Fibroblast of the aortic adventitia (primary cell): ENCODE measurements around the gene PRSS2. TPM values are rescaled to one million over a fixed set of nuclear protein-coding genes. Genes with fewer than 3 reads are reported as not detected.

Experiments used
- DNase-seq: peaks from one replicate; pipeline ENCODE4 v3.0.0-alpha.2; 2010; ENCODE audit warnings: low read depth
- H3K4me3 ChIP-seq: 2 replicates; pipeline ENCODE4 v1.5.1; 2011; ENCODE audit warnings: low read depth, mild to moderate bottlenecking, control low read depth, low read length, moderate library complexity
- total RNA-seq: library from RNA; depleted of rRNA; stranded (reverse); fragments of >200 nt; gene quantifications from 2 replicates; pipeline ENCODE4 v1.2.3, GENCODE V29; 2012; ENCODE audit warnings: low replicate concordance
- TF ChIP-seq, protein P1 (sequence below): IDR thresholded peaks from 2 replicates; pipeline ENCODE4 v1.5.1; 2011; ENCODE audit warnings: mild to moderate bottlenecking, low read length, control low read depth, inconsistent platforms; ENCODE audit not compliant: insufficient read depth

The PRSS2 gene
- total RNA-seq, 1 donor = not detected

DNA sequence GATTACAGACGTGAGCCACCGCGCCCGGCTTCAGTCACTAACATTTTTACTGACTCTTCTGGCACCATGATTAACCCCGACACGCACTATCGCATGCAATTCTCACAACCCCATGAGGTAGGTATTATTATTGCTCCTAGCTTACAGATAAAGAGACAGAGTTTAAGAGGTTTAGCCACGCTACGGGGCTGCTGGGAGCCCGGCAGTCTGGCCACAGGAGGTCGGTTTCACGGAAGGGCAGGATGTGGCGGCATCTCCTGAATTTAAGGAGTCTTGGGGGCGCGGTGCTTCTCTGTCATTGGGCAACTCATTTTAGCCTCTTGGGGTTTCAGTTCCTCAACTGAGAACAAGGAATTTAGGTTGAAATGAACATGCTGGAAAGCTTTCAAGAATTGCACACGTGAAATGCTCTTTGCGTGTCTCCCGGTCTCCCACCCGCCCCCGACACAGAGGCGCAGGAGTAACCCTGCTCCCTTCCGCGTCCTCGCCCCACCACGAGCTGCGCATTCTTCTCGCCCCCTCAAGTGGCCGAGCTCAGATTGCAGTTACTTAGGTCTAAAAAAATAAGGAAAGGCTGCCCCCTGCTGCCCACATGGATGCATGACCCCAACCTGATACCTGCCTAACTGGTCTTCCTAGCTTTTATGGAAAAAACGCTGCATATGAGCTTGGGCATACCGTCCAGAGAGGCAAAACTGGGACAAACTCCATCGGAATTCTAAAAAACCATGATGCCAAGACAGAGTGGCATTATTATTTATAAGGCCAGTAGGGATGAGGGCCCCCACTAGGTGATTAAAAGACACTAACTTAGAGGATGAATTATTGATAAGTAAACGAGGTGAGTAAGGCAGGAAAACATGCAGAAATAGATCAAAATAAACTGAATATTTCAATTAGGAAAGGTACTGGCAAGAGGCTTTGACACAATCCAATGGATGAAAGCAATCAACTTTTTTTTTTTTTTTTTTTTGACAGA is 12.4 kb downstream of the PRSS2 start:
- TF ChIP-seq, protein P1, sequence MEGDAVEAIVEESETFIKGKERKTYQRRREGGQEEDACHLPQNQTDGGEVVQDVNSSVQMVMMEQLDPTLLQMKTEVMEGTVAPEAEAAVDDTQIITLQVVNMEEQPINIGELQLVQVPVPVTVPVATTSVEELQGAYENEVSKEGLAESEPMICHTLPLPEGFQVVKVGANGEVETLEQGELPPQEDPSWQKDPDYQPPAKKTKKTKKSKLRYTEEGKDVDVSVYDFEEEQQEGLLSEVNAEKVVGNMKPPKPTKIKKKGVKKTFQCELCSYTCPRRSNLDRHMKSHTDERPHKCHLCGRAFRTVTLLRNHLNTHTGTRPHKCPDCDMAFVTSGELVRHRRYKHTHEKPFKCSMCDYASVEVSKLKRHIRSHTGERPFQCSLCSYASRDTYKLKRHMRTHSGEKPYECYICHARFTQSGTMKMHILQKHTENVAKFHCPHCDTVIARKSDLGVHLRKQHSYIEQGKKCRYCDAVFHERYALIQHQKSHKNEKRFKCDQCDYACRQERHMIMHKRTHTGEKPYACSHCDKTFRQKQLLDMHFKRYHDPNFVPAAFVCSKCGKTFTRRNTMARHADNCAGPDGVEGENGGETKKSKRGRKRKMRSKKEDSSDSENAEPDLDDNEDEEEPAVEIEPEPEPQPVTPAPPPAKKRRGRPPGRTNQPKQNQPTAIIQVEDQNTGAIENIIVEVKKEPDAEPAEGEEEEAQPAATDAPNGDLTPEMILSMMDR = peak; percentile 93
- H3K4me3 ChIP-seq = peak overlapping the region; percentile 52
- peak; percentile 94 for DNase-seq

DNA sequence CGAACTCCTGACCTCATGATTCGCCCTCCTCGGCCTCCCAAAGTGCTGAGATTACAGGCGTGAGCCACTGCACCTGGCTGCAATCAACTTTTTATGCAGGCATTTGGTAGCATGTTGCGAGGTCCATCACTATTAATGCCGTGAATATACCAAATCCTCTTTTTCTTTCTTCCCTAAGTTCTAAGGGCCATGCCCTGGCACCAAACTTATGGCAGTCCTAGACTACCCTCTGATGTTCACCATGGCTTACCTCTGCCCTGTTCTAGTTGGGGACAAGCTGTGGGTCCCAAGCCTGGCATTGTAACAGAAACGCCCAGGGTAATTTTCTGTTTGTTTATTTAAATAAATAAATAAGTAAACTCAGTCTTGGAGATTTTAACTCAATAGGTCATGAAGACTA is 13.3 kb downstream of the PRSS2 start:
- H3K4me3 ChIP-seq = no peak overlapping the region
- TF ChIP-seq, protein P1 = no peak
- DNase-seq = no peak

DNA sequence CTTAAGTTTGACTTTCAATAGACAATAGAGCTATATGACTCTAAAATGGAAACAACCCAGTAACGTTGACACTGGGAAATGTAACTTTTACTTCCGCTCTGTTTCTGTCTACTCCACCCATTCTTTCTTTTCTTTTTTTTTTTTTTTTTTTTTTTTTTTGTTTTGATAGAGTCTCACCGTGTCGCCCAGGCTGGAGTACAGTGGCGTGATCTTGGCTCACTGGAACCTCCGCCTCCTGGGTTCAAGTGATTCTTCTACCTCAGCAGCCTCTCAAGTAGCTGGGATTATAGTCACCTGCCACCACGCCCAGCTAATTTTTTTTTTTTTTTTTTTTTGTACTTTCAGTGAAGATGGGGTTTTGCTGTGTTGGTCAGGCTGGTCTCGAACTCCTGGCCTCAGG is 13.9 kb downstream of the PRSS2 start:
- no peak overlapping the region for H3K4me3 ChIP-seq
- no peak for DNase-seq
- TF ChIP-seq, protein P1 = no peak

DNA sequence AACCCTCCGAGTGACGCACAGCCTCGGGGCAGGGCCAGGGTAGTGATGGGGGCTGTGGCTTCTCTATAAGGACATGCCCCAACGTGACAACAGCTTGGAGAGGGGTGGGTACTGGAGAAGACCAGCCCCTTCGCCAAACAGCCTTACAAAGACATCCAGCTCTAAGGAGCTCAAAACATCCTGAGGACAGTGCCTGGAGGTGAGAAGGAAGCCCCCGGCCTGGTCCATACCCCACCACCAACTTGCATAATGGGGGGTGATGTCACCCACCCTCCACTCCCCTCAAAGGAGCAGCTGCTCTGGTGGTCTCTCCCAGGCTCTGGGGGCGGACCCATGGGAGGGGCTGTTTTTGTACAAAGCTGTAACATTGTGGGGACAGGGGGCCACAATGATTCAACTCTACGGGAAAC is 15.1 kb downstream of the PRSS2 start:
- TF ChIP-seq, protein P1 = no peak
- no peak for DNase-seq

DNA sequence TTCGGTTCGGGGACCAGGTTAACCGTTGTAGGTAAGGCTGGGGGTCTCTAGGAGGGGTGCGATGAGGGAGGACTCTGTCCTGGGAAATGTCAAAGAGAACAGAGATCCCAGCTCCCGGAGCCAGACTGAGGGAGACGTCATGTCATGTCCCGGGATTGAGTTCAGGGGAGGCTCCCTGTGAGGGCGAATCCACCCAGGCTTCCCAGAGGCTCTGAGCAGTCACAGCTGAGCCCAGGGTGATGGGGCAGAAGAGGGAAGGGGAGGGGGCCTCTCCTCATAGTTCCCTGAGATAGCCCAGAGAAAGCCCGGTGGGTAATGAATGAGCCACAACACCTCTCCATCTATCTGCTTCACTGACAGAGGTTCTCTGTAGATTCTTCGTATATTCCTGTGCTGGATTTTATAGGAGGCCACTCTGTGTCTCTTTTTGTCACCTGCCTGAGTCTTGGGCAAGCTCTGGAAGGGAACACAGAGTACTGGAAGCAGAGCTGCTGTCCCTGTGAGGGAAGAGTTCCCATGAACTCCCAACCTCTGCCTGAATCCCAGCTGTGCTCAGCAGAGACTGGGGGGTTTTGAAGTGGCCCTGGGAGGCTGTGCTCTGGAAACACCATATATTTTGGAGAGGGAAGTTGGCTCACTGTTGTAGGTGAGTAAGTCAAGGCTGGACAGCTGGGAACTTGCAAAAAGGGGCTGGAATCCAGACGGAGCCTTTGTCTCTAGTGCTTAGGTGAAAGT is 16.4 kb downstream of the PRSS2 start:
- no peak for DNase-seq
- TF ChIP-seq, protein P1 = no peak
- H3K4me3 ChIP-seq = no peak overlapping the region

More for the DNA sequence above, 15.1 kb downstream of the PRSS2 start:
- no peak overlapping the region for H3K4me3 ChIP-seq

DNA sequence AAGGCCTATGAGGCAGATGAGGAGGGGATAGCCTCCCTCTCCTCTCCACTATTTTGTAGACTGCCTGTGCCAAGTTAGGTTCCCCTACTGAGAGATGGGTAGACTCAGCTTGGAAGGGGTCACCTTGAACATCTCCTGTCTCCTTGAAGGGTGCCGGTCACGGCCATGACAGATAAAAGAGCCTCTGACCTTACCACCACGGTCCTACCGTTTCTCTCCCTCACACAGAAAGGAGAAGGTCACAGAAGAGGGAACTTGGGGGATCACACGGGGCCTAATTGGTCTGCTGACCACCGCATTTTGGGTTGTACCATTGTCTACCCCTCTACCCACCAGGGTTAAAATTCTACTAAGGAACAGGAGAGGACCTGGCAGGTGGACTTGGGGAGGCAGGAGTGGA is 17.0 kb downstream of the PRSS2 start:
- no peak overlapping the region for H3K4me3 ChIP-seq
- DNase-seq = no peak
- TF ChIP-seq, protein P1 = no peak
